Ovary (tissue), 9 donors: Measurements from ENCODE around the gene CWC27. TPM values are rescaled to one million over a fixed set of nuclear protein-coding genes. Genes with fewer than 3 reads are reported as not detected.

Source experiments
- DNase-seq, 5 donors: peaks; one replicate each; pipeline ENCODE4 v3.0.0-alpha.2; 2019 to 2020
- H3K27ac ChIP-seq, 2 donors: fragments of 200-600 bp; one replicate each; pipeline versions ENCODE4 v1.5.1 to v1.8.0; 2019 to 2022
- H3K27me3 ChIP-seq: fragments of 200-600 bp; one replicate; pipeline ENCODE4 v1.8.0; 2022
- H3K36me3 ChIP-seq: fragments of 200-600 bp; sonication (generic); one replicate; pipeline ENCODE4 v1.5.1; 2019
- H3K4me1 ChIP-seq: one replicate; pipeline ENCODE4 v1.8.1; 2013; ENCODE audit warnings: mild to moderate bottlenecking, moderate library complexity; ENCODE audit not compliant: insufficient read depth
- H3K4me3 ChIP-seq: fragments of 200-600 bp; sonication (generic); one replicate; pipeline ENCODE4 v1.5.1; 2017
- H3K9me3 ChIP-seq, 2 donors: fragments of 200-600 bp in 1 of 2; sonication (generic) in 1 of 2; one replicate each; pipeline versions ENCODE4 v1.5.1 to v1.8.1; 2013 to 2019; ENCODE audit warnings: mild to moderate bottlenecking in 1 of 2, moderate library complexity in 1 of 2
- EP300 ChIP-seq: sonication (generic); formaldehyde crosslinking; IDR thresholded peaks from one replicate; pipeline ENCODE4 v1.6.1; 2017; ENCODE audit warnings: antibody characterized with exemption
- POLR2A ChIP-seq: fragments of 450-650 bp; IDR thresholded peaks from one replicate; pipeline ENCODE4 v1.6.1; 2017; ENCODE audit warnings: antibody characterized with exemption, mild to moderate bottlenecking, moderate library complexity
- WGBS, 3 donors: extraction: QIAGEN DNeasy Blood & Tissue Kit in 1 of 3; methylation state at CpG; one replicate each; pipeline versions ENCODE4 v1.1.5 to v1.1.7; 2013 to 2017; 5-methylcytosine and 5-hydroxymethylcytosine counted together
- intact Hi-C, 4 donors: fragments of 100-400 bp; cut with DNase I; formaldehyde crosslinking; loops; one replicate each; pipeline versions ENCODE4 v1.11.0 to v1.15.1; 2022 to 2023
- polyA plus RNA-seq, 2 donors: library from polyadenylated mRNA; stranded (reverse); fragments of 200-250 nt in 1 of 2; fragments of 350-450 nt in 1 of 2; fragmentation: Illumina TruSeq in 1 of 2; extraction: RNeasy Lipid Tissue Mini Kit (QIAGEN cat#74804) in 1 of 2; gene quantifications; one replicate each; pipeline ENCODE4 v1.2.3, GENCODE V29; 2013 to 2014
- total RNA-seq, 7 donors: library from RNA; depleted of rRNA in 2 of 7; stranded (reverse); fragments of >200 nt in 2 of 7; fragmentation: NEBNext Ultra II Directional in 3 of 7; extraction: Animal tissue kit (Norgen Biotek cat#: 25700) in 3 of 7; gene quantifications; one replicate each; pipeline versions ENCODE4 v1.1.0 to v1.2.4, GENCODE V29; 2016 to 2023
- TF ChIP-seq, protein P1 (sequence below), 3 donors: fragments of 450-650 bp in 2 of 3; fragments of 200-600 bp in 1 of 3; IDR thresholded peaks; one replicate each; pipeline versions ENCODE4 v1.5.1 to v1.8.0; 2016 to 2022; ENCODE audit warnings: antibody characterized with exemption in 3 of 3, mild to moderate bottlenecking in 1 of 3
- donor health status: DM: no; HTN: no; CAD: no; lungs with moderate emphysema.
- donor health status: DM: no; HTN: no; CAD: no.
- donor health status: Bipolar disorder and iron deficiency.
- donor health status: DM: yes; HTN: yes; CAD: no.
- donor health status: DM: no; HTN: no; CAD: no.
- donor health status: DM: yes; HTN: yes; CAD: no.

CWC27 gene
- total and polyA plus RNA-seq, 9 donors, result 10.0 to 23.1 (median 18.9) TPM

DNA sequence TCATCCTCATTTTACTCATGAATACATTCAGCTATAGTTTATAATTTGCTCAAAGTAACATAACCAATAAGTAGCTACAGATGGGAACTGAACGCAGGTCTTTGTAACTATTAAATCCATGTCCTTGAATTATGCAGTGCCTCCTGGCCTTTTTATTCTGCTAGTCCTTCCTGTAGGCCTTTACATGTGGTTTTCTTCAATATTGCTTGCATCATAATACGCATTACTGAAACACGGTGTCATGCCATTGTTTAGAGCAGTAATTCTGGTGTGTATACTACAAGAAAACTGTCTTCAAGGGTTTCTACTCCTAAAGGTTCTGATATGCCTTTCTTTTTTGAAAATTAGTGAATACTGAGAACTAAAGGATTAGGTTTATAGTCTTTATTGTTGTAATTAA lies 20.7 kb downstream of the CWC27 start:
- no peaks in the 10 kb centered on the region for H3K36me3 ChIP-seq
- TF ChIP-seq POLR2A, result no peak
- TF ChIP-seq, protein P1, sequence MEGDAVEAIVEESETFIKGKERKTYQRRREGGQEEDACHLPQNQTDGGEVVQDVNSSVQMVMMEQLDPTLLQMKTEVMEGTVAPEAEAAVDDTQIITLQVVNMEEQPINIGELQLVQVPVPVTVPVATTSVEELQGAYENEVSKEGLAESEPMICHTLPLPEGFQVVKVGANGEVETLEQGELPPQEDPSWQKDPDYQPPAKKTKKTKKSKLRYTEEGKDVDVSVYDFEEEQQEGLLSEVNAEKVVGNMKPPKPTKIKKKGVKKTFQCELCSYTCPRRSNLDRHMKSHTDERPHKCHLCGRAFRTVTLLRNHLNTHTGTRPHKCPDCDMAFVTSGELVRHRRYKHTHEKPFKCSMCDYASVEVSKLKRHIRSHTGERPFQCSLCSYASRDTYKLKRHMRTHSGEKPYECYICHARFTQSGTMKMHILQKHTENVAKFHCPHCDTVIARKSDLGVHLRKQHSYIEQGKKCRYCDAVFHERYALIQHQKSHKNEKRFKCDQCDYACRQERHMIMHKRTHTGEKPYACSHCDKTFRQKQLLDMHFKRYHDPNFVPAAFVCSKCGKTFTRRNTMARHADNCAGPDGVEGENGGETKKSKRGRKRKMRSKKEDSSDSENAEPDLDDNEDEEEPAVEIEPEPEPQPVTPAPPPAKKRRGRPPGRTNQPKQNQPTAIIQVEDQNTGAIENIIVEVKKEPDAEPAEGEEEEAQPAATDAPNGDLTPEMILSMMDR (IDR thresholded peaks at IDR 0.05), result no peak
- TF ChIP-seq EP300, result no peak
- 89 to 93% (median 92%) methylated on average over 3 of the region's 3 CpGs for WGBS, 3 donors
- peaks cover 3% of the 10 kb centered on the region for H3K4me1 ChIP-seq
- intact Hi-C loops, result loop anchor here in 1 of 4 donors (5.0 kb wide), 1 partner anchor 152 kb away; no protein-coding TSS in a partner anchor
- H3K27me3 ChIP-seq, result no peaks in the 10 kb centered on the region
- no peak overlapping the region for H3K4me3 ChIP-seq
- no peak for DNase-seq
- no peaks in the 10 kb centered on the region for H3K9me3 ChIP-seq
- H3K27ac ChIP-seq, result no peak overlapping the region

DNA sequence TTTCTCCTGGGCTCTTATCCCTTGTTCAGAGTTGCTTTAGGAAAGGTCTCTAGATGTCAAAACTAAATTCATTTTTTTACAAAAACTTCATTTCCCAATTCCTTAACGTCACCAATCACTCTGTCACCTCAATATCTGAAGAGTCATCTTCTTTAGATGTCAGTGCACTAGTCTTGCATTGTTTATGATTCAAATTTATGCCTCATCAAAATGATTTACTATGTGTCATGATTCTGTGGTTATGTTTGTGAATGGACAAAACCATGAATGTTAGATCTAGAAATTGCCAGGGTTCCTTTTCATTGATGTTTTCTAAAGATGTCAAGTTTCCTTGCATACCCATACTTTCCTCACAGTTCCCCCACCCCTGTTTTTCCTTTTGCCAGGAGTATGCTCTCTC lies 21.5 kb downstream of the CWC27 start:
- no peak overlapping the region for H3K27ac ChIP-seq
- no peaks in the 10 kb centered on the region for H3K9me3 ChIP-seq
- TF ChIP-seq EP300 (no peak), POLR2A (no peak)
- TF ChIP-seq, protein P1 (IDR thresholded peaks at IDR 0.05), result no peak
- H3K36me3 ChIP-seq, result no peaks in the 10 kb centered on the region
- intact Hi-C loops, result no loop called here
- peaks cover 3% of the 10 kb centered on the region for H3K4me1 ChIP-seq
- DNase-seq, result no peak
- no peaks in the 10 kb centered on the region for H3K27me3 ChIP-seq
- H3K4me3 ChIP-seq, result no peak overlapping the region
- WGBS, 3 donors, result 91 to 100% (median 100%) methylated on average over 1 of the region's 1 CpG

- Histone ChIP-seq H3K36me3 (no peaks in the 10 kb centered on the region), H3K27me3 (no peaks in the 10 kb centered on the region), H3K9me3 (no peaks in the 10 kb centered on the region), H3K4me1 (peaks cover 3% of the 10 kb centered on the region), H3K4me3 (no peak overlapping the region), H3K27ac (no peak overlapping the region)
- DNase-seq, result no peak
- intact Hi-C loops, result no loop called here
- TF ChIP-seq, protein P1 (IDR thresholded peaks at IDR 0.05), result no peak
- TF ChIP-seq EP300 (no peak), POLR2A (no peak)
These were observed 23.7 kb downstream of the CWC27 start for GRCh38 chr5:64792469-64792868.

DNA sequence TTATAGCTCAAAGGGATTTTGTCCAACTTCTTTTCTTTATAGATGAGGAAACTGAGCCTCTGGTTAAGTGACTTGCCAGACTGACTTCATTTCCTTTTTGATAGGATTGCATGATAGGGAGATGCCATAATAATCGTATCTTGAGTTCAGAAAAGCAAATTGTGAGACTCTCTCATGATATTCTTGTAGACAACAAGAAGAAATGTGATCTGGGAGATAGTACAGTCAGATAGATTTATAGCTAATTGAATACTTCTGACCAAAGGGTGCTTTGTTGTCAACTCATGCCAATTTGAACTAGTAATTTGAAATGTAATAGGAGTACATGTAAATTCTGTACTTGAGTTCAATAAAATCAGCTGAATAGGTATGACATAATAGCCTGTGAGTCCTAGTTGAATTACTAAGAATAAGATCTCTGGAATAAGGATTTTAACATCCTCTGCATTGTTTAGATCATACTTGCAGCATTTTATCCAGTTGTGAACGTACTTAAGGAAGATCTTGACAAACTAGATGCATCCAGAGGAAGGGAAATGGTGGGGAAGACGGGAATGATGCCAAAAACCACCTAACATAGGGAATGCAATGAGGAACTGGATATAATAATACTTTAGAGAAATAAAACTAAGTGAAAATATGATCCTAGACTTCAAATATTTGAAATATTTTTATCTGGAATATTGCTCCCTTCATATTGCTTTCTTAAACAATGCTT lies 25.5 kb downstream of the CWC27 start:
- H3K4me1 ChIP-seq, result peaks cover 3% of the 10 kb centered on the region
- no peaks in the 10 kb centered on the region for H3K36me3 ChIP-seq
- no peaks in the 10 kb centered on the region for H3K27me3 ChIP-seq
- H3K4me3 ChIP-seq, result no peak overlapping the region
- 74 to 86% (median 76%) methylated on average over 3 of the region's 3 CpGs for WGBS, 3 donors
- intact Hi-C loops, result no loop called here
- H3K27ac ChIP-seq, result no peak overlapping the region
- TF ChIP-seq, protein P1 (IDR thresholded peaks at IDR 0.05), result no peak
- TF ChIP-seq POLR2A, result no peak
- no peak for TF ChIP-seq EP300
- H3K9me3 ChIP-seq, result no peaks in the 10 kb centered on the region
- DNase-seq, result no peak
